WI38 (cell line): ENCODE measurements around the gene IGF1R.

Experiments
- H3K4me3 ChIP-seq: 2 replicates; pipeline ENCODE4 v1.5.1; 2011; ENCODE audit warnings: low read depth, mild to moderate bottlenecking, control low read depth, low read length
- CTCF ChIP-seq: IDR thresholded peaks from 2 replicates; pipeline ENCODE4 v1.5.1; 2012; ENCODE audit warnings: low read depth, mild to moderate bottlenecking, control low read depth, low read length

The IGF1R gene

GRCh38 chr15:98760975-98761374 is 112.6 kb downstream of the IGF1R start:
- no peak overlapping the region for H3K4me3 ChIP-seq
- TF ChIP-seq CTCF = no peak

GRCh38 chr15:98763179-98763578 is 114.8 kb downstream of the IGF1R start:
- no peak overlapping the region for H3K4me3 ChIP-seq
- no peak for TF ChIP-seq CTCF

GRCh38 chr15:98764291-98764690 is 116.0 kb downstream of the IGF1R start:
- no peak for TF ChIP-seq CTCF
- no peak overlapping the region for H3K4me3 ChIP-seq

- no peak overlapping the region for H3K4me3 ChIP-seq
- no peak for TF ChIP-seq CTCF
Measured at GRCh38 chr15:98765610-98766009, 117.3 kb downstream of the IGF1R start.

- TF ChIP-seq CTCF = no peak
- no peak overlapping the region for H3K4me3 ChIP-seq
Measured at GRCh38 chr15:98767692-98768091, 119.4 kb downstream of the IGF1R start.

GRCh38 chr15:98769867-98770266 is 121.5 kb downstream of the IGF1R start:
- H3K4me3 ChIP-seq = no peak overlapping the region
- no peak for TF ChIP-seq CTCF

- no peak for TF ChIP-seq CTCF
- H3K4me3 ChIP-seq = no peak overlapping the region
Measured at GRCh38 chr15:98770984-98771383, 122.6 kb downstream of the IGF1R start.
